PC-9 (cell line): Measurements from ENCODE around the gene CTSH.

Experiments used
- EZH2 ChIP-seq: fragments of 200-600 bp; sonication (generic); IDR thresholded peaks from 2 replicates; pipeline ENCODE4 v1.8.0; 2017; ENCODE audit warnings: antibody characterized with exemption, low read depth
- TF ChIP-seq, protein P1 (sequence below): fragments of 200-600 bp; sonication (generic); conservative IDR thresholded peaks from 2 replicates; pipeline ENCODE4 v1.6.1; 2017; ENCODE audit warnings: mixed run types, antibody characterized with exemption, mild to moderate bottlenecking, moderate library complexity

DNA sequence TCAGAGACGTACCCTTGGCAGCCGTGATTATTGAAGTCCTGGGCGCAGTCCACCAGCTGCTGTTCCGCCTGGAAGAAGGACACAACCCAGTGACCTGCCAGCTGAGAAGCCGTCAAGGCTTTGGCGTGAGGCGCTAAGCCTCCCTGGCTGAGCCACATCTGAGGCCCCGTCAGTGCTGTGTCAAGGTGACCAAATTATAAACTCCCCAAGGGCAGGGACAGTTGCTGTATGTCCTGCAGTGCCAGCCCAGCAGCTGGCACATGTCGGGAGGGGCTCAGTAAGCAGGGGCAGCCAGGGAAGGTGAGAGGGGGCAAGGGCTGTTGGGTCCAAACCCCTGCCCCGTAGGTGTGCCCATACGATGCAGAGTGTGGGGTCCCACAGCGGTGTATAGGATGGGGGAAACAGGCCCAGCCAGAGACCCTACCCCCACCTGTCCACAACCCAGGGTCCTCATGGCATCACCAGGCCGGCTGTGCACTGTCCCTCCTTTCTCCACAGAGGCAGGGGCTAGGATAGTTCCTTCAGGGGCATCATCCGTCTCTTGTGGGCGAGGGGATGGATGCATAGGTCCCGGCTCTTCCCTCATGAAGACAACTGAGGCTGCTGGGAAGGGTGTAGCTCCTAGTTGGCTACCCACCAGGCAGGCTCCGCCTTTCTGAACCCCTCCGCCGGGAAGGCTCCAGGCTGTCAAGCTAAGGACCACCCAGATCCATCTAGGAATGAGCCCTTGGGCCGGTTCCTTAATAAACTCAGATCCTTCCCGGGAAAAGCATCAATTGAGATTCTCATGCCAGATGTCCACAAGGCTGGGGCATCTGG, 13.2 kb downstream of the CTSH start:
- TF ChIP-seq, protein P1, sequence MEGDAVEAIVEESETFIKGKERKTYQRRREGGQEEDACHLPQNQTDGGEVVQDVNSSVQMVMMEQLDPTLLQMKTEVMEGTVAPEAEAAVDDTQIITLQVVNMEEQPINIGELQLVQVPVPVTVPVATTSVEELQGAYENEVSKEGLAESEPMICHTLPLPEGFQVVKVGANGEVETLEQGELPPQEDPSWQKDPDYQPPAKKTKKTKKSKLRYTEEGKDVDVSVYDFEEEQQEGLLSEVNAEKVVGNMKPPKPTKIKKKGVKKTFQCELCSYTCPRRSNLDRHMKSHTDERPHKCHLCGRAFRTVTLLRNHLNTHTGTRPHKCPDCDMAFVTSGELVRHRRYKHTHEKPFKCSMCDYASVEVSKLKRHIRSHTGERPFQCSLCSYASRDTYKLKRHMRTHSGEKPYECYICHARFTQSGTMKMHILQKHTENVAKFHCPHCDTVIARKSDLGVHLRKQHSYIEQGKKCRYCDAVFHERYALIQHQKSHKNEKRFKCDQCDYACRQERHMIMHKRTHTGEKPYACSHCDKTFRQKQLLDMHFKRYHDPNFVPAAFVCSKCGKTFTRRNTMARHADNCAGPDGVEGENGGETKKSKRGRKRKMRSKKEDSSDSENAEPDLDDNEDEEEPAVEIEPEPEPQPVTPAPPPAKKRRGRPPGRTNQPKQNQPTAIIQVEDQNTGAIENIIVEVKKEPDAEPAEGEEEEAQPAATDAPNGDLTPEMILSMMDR = no peak
- TF ChIP-seq EZH2 = no peak
